Measurements from ENCODE around the gene KMT2A.

DNA sequence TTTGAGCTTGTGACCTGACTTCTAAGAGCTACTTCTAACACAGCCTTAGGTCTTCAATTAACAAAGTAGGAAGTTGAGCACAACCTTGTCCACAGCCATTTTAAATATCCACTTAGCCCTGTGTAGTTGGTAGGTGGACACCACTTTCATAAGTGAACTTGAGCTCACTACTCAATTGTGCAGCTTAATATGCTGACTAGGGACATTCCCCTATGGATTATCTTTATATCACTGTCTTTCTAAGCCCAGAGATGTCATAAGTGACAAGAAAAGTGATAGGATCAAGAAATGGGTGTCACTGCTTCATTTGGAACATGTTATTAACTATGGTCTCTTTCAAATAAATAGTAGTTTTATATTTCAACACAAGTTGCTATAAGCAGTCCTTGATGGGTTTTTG is 38.8 kb upstream of the KMT2A start:
- TF ChIP-seq, protein P1, sequence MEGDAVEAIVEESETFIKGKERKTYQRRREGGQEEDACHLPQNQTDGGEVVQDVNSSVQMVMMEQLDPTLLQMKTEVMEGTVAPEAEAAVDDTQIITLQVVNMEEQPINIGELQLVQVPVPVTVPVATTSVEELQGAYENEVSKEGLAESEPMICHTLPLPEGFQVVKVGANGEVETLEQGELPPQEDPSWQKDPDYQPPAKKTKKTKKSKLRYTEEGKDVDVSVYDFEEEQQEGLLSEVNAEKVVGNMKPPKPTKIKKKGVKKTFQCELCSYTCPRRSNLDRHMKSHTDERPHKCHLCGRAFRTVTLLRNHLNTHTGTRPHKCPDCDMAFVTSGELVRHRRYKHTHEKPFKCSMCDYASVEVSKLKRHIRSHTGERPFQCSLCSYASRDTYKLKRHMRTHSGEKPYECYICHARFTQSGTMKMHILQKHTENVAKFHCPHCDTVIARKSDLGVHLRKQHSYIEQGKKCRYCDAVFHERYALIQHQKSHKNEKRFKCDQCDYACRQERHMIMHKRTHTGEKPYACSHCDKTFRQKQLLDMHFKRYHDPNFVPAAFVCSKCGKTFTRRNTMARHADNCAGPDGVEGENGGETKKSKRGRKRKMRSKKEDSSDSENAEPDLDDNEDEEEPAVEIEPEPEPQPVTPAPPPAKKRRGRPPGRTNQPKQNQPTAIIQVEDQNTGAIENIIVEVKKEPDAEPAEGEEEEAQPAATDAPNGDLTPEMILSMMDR (conservative IDR thresholded peaks at IDR 0.05; ENCODE audit: low read depth in 2 of 2), result no peak
- TF ChIP-seq CREB1 (CRISPR knock-in tag; IDR thresholded peaks at IDR 0.05; ENCODE audit: low read depth), result no peak
- no peak for TF ChIP-seq EZH2 (IDR thresholded peaks at IDR 0.05; ENCODE audit: low read depth, unreplicated experiment)
- TF ChIP-seq POLR2AphosphoS5 (IDR thresholded peaks at IDR 0.05; ENCODE audit: low read depth), result no peak
- TF ChIP-seq, protein P2, sequence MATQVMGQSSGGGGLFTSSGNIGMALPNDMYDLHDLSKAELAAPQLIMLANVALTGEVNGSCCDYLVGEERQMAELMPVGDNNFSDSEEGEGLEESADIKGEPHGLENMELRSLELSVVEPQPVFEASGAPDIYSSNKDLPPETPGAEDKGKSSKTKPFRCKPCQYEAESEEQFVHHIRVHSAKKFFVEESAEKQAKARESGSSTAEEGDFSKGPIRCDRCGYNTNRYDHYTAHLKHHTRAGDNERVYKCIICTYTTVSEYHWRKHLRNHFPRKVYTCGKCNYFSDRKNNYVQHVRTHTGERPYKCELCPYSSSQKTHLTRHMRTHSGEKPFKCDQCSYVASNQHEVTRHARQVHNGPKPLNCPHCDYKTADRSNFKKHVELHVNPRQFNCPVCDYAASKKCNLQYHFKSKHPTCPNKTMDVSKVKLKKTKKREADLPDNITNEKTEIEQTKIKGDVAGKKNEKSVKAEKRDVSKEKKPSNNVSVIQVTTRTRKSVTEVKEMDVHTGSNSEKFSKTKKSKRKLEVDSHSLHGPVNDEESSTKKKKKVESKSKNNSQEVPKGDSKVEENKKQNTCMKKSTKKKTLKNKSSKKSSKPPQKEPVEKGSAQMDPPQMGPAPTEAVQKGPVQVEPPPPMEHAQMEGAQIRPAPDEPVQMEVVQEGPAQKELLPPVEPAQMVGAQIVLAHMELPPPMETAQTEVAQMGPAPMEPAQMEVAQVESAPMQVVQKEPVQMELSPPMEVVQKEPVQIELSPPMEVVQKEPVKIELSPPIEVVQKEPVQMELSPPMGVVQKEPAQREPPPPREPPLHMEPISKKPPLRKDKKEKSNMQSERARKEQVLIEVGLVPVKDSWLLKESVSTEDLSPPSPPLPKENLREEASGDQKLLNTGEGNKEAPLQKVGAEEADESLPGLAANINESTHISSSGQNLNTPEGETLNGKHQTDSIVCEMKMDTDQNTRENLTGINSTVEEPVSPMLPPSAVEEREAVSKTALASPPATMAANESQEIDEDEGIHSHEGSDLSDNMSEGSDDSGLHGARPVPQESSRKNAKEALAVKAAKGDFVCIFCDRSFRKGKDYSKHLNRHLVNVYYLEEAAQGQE (IDR thresholded peaks at IDR 0.05; ENCODE audit: unreplicated experiment), result no peak
- no peak for TF ChIP-seq STAT1 (IDR thresholded peaks at IDR 0.05; ENCODE audit: unreplicated experiment)
- TF ChIP-seq NANOG (IDR thresholded peaks at IDR 0.05; ENCODE audit: borderline replicate concordance), result no peak
- no peak for TF ChIP-seq EZH2phosphoT487 (IDR thresholded peaks at IDR 0.05; ENCODE audit: unreplicated experiment)
